Nephron (organoid): Measurements from ENCODE around the gene TCEAL5.
"Not testable (repeated sequence)": the region's sequence is repeated elsewhere in the genome, so short reads cannot be mapped to it uniquely, and the experiment has no call there.

Experiments used
- H3K27ac Mint-ChIP-seq, 3 experiments: 2 replicates each; pipeline ENCODE4 v1.8.0; 2020; ENCODE audit warnings: mixed read lengths in 3 of 3, mild to moderate bottlenecking in 2 of 3, moderate library complexity in 1 of 3
- H3K27me3 Mint-ChIP-seq: 2 replicates; pipeline ENCODE4 v1.8.0; 2021; ENCODE audit warnings: low read depth, mild to moderate bottlenecking, moderate library complexity, mixed read lengths
- H3K36me3 Mint-ChIP-seq: 2 replicates; pipeline ENCODE4 v1.8.0; 2020; ENCODE audit warnings: low read depth, mixed read lengths
- H3K4me1 Mint-ChIP-seq: 2 replicates; pipeline ENCODE4 v1.8.0; 2020; ENCODE audit warnings: mixed read lengths
- H3K4me3 Mint-ChIP-seq, 3 experiments: 2 replicates each; pipeline ENCODE4 v1.8.0; 2020; ENCODE audit warnings: mild to moderate bottlenecking in 3 of 3, mixed read lengths in 3 of 3, moderate library complexity in 2 of 3
- H3K9me3 Mint-ChIP-seq: 2 replicates; pipeline ENCODE4 v1.8.0; 2020; ENCODE audit warnings: mixed read lengths
- TF ChIP-seq, protein P1 (sequence below), 3 experiments: fragments of 200-600 bp; sonication (generic); IDR thresholded peaks; one replicate each; pipeline ENCODE4 v1.5.0; 2021; ENCODE audit warnings: antibody characterized with exemption in 3 of 3; ENCODE audit not compliant: unreplicated experiment in 3 of 3

The TCEAL5 gene, protein sequence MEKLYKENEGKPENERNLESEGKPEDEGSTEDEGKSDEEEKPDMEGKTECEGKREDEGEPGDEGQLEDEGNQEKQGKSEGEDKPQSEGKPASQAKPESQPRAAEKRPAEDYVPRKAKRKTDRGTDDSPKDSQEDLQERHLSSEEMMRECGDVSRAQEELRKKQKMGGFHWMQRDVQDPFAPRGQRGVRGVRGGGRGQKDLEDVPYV

DNA sequence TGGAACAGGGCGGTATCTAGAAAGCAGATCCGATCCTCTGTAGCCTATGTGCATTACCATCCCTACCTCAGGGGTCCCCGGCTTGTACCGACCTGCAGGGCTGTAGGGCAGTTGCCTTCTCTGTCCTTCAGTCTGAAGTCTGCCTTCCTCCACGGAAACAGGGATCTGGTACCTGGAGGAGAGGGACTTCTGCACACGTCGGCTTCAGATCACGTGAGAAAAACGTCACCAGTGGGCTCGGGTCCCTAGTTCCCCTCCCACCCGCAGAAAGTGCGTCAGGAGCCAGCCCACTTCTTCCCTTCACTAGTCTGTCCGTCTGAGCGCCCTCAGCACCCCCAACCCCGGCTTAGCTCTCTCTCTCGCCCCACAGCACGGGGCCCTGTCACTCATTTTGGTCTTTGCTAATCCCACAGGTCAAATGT lies at the start of gene TCEAL5:
Gene TCEAL5, minus strand, starts transcription at position 170 of the 422 bp plus-strand sequence. CDS start 2,187 bp downstream, outside the sequence.
- peaks cover 8% of the 10 kb centered on the region for H3K27me3 Mint-ChIP-seq
- peaks cover 6% of the 10 kb centered on the region for H3K9me3 Mint-ChIP-seq
- TF ChIP-seq, protein P1, sequence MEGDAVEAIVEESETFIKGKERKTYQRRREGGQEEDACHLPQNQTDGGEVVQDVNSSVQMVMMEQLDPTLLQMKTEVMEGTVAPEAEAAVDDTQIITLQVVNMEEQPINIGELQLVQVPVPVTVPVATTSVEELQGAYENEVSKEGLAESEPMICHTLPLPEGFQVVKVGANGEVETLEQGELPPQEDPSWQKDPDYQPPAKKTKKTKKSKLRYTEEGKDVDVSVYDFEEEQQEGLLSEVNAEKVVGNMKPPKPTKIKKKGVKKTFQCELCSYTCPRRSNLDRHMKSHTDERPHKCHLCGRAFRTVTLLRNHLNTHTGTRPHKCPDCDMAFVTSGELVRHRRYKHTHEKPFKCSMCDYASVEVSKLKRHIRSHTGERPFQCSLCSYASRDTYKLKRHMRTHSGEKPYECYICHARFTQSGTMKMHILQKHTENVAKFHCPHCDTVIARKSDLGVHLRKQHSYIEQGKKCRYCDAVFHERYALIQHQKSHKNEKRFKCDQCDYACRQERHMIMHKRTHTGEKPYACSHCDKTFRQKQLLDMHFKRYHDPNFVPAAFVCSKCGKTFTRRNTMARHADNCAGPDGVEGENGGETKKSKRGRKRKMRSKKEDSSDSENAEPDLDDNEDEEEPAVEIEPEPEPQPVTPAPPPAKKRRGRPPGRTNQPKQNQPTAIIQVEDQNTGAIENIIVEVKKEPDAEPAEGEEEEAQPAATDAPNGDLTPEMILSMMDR (IDR thresholded peaks at IDR 0.05; ENCODE audit: unreplicated experiment in 3 of 3), result no peak
- H3K4me3 Mint-ChIP-seq, result peak within 1 kb of the TSS; percentile 34 to 59 (median 37)
- no peaks in the 10 kb centered on the region for H3K4me1 Mint-ChIP-seq
- H3K27ac Mint-ChIP-seq, result no peak within 1 kb of the TSS
- H3K36me3 Mint-ChIP-seq, result no peaks in the 10 kb centered on the region

DNA sequence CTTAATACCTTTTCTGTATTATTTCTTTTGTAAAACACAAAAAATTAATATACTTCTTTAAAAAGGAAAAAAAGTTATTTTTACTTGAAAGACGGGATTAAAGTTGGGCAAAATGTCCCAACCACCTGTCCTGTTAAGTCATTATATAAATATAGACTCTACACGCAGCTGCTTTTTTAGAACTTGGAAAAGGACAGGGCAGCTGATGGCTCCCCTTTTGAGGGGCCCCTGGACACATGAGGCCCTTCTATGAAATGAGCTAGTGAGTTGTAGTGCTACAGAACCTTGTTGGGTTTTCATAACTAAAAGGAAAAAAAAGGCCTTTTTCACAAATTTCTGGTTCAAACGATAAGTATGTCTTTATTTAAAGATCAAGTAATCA lies 34.8 kb upstream of the TCEAL5 start:
- peak overlapping the region; percentile 86 to 92 (median 91) for H3K4me3 Mint-ChIP-seq
- H3K9me3 Mint-ChIP-seq, result peaks cover under 1% of the 10 kb centered on the region
- TF ChIP-seq, protein P1 (IDR thresholded peaks at IDR 0.05; ENCODE audit: unreplicated experiment in 3 of 3), result no peak
- H3K4me1 Mint-ChIP-seq, result no peaks in the 10 kb centered on the region
- H3K36me3 Mint-ChIP-seq, result peaks cover 9% of the 10 kb centered on the region
- peak overlapping the region in 1 of 3 experiments; percentile 3 for H3K27ac Mint-ChIP-seq
- H3K27me3 Mint-ChIP-seq, result no peaks in the 10 kb centered on the region

DNA sequence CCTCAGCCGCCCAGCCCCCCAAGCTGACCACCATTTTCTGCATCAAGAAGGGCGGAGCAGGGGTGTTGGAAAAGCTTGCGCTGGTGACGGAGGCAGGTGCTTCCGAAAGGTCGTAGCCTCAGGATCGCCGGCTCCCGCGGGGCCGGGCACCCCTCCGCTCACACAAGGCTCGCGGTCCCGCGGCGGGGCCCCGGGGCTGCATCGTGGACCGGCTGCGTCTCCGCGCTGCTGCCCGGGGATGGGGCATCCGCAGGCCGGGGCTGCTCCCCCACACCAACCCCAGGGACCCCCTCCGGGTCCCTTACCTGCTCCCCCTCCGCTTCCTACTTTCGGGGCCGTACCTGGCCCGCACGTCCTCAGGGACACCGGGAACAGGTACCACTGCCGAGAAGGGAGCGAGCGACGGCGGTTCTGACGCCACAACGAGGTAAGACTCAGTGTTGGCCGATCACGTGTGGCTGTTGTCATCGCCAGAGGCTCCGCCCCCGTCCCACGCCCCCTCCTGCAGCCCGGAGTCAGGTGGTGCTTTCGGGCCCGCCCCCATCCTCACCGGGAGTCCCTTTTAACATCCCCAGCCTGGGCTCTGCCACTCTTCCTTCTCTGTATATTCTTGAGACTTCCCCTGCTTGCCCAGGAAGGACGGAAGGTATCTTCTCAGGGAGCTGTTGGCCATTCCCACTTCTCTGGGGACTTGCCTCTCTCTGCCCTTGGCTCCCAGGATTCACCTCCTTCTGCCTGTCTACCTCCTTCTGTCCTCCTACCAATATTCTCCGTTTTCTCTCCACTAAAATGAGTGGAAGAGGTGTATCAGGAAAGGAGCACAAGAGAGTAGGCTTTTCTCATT lies 34.2 kb upstream of the TCEAL5 start, which contains the start of gene BEX2:
Gene BEX2, minus strand, starts transcription at position 436 of the 844 bp plus-strand sequence. CDS start 1,014 bp downstream, outside the sequence.
- Mint-ChIP-seq H3K27ac (peak within 1 kb of the TSS; percentile 3 to 67 (median 54)), H3K36me3 (peaks cover 9% of the 10 kb centered on the region), H3K27me3 (no peaks in the 10 kb centered on the region), H3K4me1 (no peaks in the 10 kb centered on the region), H3K4me3 (peak within 1 kb of the TSS; percentile 86 to 92 (median 91)), H3K9me3 (peaks cover 3% of the 10 kb centered on the region)
- TF ChIP-seq, protein P1 (IDR thresholded peaks at IDR 0.05; ENCODE audit: unreplicated experiment in 3 of 3), result no peak

DNA sequence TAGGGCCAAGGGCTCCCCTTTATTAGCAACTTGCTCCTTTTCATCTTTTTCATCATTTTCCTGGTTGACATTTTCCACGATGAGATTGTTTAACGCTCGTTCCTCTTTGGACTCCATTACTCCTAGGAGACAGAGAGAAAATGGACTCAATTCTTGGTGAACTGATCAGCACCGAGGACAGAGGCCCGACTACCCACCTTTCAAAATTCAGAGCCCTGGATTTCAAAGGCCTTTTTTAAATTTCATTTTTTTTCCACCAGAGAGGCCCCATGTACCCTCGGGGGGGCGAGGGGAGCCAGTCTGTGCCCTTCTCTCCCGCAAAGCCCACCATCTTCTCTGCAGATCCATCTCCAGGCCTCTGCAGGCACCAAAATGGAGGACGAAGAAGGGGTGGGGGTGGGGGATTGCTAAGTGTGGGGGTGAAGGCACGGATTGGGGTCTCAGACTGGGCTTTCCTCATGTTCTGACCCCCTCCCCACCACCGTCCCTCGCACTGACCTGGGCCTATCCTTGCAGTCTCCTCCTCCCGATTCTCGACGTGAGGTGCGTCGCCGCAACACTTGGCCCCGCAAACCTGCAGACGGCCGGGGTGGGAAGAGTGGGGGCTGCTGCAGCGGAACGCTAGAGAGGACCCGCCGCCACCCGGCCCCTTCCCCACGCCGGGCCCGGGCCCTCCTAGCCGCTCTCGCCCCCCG lies 33.5 kb upstream of the TCEAL5 start:
- H3K9me3 Mint-ChIP-seq, result peaks cover 3% of the 10 kb centered on the region
- H3K4me3 Mint-ChIP-seq, result peak overlapping the region; percentile 26 to 78 (median 76)
- H3K36me3 Mint-ChIP-seq, result peaks cover 9% of the 10 kb centered on the region
- TF ChIP-seq, protein P1 (IDR thresholded peaks at IDR 0.05; ENCODE audit: unreplicated experiment in 3 of 3), result no peak
- no peaks in the 10 kb centered on the region for H3K27me3 Mint-ChIP-seq
- no peaks in the 10 kb centered on the region for H3K4me1 Mint-ChIP-seq
- no peak overlapping the region for H3K27ac Mint-ChIP-seq

DNA sequence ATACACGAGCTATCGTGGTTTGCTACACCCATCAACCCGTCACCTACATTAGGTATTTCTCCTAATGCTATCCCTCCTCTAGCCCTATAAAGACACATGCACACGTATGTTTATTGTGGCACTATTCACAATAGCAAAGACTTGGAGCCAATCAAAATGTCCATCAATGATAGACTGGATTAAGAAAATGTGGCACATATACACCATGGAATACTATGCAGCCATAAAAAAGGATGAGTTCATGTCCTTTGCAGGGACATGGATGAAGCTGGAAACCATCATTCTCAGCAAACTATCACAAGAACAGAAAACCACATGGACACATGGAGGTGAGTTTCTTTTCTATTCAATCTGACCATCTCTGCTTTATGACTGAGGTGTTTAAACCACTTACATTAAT lies 29.1 kb upstream of the TCEAL5 start:
- H3K4me1 Mint-ChIP-seq, H3K27me3 Mint-ChIP-seq, H3K27ac Mint-ChIP-seq, H3K36me3 Mint-ChIP-seq, H3K4me3 Mint-ChIP-seq, H3K9me3 Mint-ChIP-seq: not testable (repeated sequence)

DNA sequence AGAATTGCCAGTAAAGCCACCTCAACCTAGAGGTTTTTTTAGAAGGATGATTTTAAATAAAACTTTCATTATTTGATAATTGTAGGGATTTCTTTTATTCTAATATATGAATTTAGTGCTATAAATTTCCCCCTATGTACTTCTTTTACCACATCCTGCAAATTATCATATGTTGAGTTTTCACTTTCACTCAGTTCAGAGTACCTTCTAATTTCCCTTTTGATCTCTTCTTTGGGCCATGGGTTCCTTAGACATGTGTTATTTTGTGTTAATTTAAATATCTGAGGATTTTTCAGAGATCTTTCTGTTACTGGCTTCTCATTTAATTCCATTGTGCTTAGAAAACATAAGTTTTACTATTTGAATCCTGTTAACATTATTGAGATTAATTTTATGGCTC lies 28.2 kb upstream of the TCEAL5 start:
- TF ChIP-seq, protein P1 (IDR thresholded peaks at IDR 0.05; ENCODE audit: unreplicated experiment in 3 of 3), result no peak
- Mint-ChIP-seq H3K27me3 (no peaks in the 10 kb centered on the region), H3K4me3 (no peak overlapping the region), H3K9me3 (peaks cover 3% of the 10 kb centered on the region), H3K36me3 (peaks cover 7% of the 10 kb centered on the region), H3K4me1 (no peaks in the 10 kb centered on the region), H3K27ac (no peak overlapping the region)
